Middle frontal gyrus (tissue), 1 donor: ENCODE data around the gene OR5J2.
"Not testable (repeated sequence)": the region's sequence is repeated elsewhere in the genome, so short reads cannot be mapped to it uniquely, and the experiment has no call there.

ENCODE experiments used
- DNase-seq: peaks from one replicate; pipeline ENCODE4 v3.0.0-alpha.2; 2015; ENCODE audit warnings: low spot score; ENCODE audit errors: extremely low spot score

Gene OR5J2

GRCh38 chr11:56176318-56176717 is at the start of gene OR5J2:
OR5J2 (plus strand) TSS chr11:56176618; CDS start chr11:56176618, 0 bp downstream.
- DNase-seq = no peak

- no peak for DNase-seq
Observed at GRCh38 chr11:56140151-56140661, 36.2 kb upstream of the OR5J2 start, which contains the start of gene OR8J3. OR8J3 (minus strand) TSS chr11:56140201; CDS start chr11:56137718, 2,483 bp downstream.

DNA sequence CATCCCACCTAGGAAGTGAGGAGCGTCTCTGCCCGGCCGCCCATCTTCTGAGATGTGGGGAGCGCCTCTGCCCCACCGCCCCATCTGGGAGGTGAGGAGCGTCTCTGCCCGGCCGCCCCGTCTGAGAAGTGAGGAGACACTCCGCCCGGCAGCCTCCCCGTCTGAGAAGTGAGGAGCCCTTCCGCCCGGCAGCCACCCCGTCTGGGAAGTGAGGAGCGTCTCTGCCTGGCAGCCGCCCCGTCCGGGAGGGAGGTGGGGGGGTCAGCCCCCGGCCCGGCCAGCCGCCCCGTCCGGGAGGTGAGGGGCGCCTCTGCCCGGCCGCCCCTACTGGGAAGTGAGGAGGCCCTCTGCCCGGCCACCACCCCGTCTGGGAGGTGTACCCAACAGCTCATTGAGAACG is 32.7 kb upstream of the OR5J2 start:
- not testable (repeated sequence) for DNase-seq

GRCh38 chr11:56151376-56151775 is 25.0 kb upstream of the OR5J2 start:
- no peak for DNase-seq

- no peak for DNase-seq
Observed at GRCh38 chr11:56152333-56152732, 24.1 kb upstream of the OR5J2 start.

- DNase-seq = no peak
Observed at GRCh38 chr11:56160217-56160616, 16.2 kb upstream of the OR5J2 start, which contains the start of gene OR8K5. OR8K5 (minus strand) TSS chr11:56160317; CDS start chr11:56160317, 0 bp downstream.

DNA sequence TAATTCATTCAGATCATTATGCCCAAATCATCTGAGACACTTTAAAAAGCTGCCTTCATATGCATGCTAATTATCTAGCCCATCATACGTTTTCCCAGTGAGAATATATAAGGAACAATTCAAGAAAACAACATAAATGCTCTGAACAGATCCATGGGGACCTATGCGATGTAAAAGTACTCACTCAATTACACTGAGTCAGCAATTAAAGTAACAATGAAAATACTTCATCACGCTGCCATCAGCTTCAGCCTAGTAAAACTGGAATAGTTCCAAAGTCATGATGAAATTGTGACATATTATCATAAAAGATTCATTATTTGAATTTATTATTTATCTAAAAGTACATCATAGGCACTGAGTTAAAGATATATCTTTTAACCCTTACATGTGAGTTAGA is 12.6 kb upstream of the OR5J2 start:
- no peak for DNase-seq

DNA sequence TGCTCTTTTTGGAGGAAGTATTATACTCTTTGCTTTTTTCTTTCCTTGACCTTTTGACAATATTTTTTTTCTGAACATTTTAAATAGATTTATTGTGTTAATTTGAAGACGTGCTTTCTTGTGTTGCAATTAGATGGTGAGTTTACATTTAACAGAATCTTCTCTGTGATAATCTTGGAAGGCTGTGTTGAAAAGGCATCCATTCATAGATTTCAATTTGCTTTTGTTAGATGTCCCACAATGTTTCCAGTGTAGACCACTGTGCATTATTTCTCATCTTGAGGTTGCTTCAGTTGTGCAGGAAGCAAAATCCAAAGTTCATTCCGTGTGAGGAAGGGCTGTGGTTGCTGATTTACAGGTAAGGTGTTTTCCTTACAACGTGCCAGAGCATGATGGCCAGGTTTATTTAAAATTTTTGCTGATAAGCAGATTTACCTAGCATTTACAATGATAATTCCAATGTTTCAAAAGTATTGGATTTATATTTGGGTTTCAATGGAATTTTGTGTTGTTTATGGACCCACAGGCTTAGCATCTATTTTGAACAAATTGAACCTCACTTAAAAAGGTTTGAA is 4.1 kb upstream of the OR5J2 start:
- no peak for DNase-seq

DNA sequence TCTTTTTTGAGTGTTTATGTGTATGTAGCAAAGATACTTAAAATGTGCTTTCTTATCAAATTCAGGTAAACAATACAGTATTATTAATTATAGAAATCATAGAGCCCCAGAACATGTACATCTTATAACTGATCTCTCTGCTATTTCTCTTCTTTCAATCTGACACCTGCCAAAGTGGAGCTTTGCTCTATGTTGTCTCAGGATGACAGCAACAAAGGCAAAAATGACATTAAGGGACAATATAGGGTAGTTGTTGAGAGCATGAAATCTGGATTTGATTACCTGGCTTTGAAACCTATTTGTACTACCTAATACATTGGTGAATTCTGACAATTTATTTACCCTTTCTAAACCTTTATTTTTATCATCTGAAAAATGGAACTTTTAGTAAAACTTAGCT is 7.0 kb downstream of the OR5J2 start:
- no peak for DNase-seq

DNA sequence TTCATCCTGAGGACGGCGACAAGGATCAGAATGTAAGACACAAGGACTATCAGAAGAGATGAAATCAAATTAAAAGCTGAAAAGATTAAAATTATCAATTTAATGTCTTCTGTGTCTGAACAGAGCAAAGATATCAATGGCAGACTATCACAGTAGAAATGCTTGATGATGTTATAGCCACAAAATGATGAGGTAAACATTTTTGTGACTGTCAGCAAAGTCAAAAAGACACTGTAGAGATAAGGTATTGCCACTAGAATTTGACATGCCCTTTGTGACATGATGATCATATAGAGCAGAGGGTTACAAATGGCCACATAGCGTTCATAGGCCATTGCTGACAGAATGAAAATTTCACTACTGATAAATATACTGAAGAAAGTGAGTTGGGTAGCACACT is 12.2 kb downstream of the OR5J2 start:
- no peak for DNase-seq

GRCh38 chr11:56196705-56197104 is 20.3 kb downstream of the OR5J2 start:
- DNase-seq = no peak

DNA sequence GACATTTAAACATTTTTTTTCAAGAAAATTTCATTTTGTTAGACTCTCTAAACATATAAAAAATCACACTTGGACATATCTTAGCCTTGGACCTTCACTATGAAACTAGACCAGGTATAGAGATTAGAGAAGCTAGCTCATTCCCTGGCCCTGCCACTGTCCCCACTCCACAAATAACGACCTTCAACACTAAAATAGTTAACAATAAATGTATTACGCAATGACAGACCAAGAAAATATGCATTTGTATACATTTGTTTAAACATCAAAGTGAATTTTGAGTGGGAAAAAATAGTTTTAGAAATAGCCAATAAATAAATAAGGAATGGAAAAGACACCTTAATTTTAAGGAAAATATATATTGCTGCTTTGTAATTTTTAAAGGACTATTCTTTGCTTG is 20.9 kb downstream of the OR5J2 start:
- no peak for DNase-seq

GRCh38 chr11:56207790-56208189 is 31.4 kb downstream of the OR5J2 start:
- DNase-seq = no peak

DNA sequence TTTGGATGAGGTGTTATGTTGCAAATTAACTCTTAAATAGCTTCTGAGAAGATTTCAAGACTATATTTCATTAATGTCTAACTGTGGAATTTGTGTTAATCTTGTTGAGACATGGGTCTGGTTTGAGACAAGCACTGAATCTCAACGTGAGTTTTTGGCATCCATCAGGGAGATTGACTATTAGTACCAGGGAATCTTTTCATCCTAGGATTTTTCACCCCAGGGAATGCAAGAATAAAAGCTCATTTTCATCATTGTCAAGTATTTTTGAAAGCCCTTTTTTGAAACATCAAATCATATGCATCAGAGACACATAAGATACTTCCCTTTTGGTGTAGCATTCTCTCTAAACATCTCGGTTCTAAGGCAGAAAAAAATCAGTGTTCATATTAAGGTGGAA is 38.1 kb downstream of the OR5J2 start:
- DNase-seq = no peak

- not testable (repeated sequence) for DNase-seq
Observed at GRCh38 chr11:56219735-56220134, 43.3 kb downstream of the OR5J2 start.
